Amniotic epithelial cell (primary cell): Measurements from ENCODE around the gene HMX1.

ENCODE experiments used
- DNase-seq: peaks from one replicate; pipeline ENCODE4 v3.0.0-alpha.2; 2010; ENCODE audit warnings: low read depth

The HMX1 gene

GRCh38 chr4:8838961-8839431 is 32.6 kb downstream of the HMX1 start:
- DNase-seq, result no peak

GRCh38 chr4:8838296-8838960 is 33.2 kb downstream of the HMX1 start:
- DNase-seq, result no peak

- DNase-seq, result no peak
These were observed 34.3 kb downstream of the HMX1 start for GRCh38 chr4:8837181-8837841.

GRCh38 chr4:8836664-8837171 is 34.9 kb downstream of the HMX1 start:
- DNase-seq, result no peak

GRCh38 chr4:8835521-8836365 is 35.9 kb downstream of the HMX1 start:
- no peak for DNase-seq

GRCh38 chr4:8834681-8835220 is 36.9 kb downstream of the HMX1 start:
- no peak for DNase-seq

GRCh38 chr4:8832113-8832915 is 39.3 kb downstream of the HMX1 start:
- no peak for DNase-seq

- DNase-seq, result no peak
These were observed 40.2 kb downstream of the HMX1 start for GRCh38 chr4:8831221-8832112.

- no peak for DNase-seq
These were observed 40.9 kb downstream of the HMX1 start for GRCh38 chr4:8830611-8831200.

- DNase-seq, result no peak
These were observed 41.6 kb downstream of the HMX1 start for GRCh38 chr4:8830056-8830455.

GRCh38 chr4:8829584-8829983 is 42.1 kb downstream of the HMX1 start:
- DNase-seq, result no peak

GRCh38 chr4:8828869-8829268 is 42.8 kb downstream of the HMX1 start:
- no peak for DNase-seq

- no peak for DNase-seq
These were observed 50.3 kb downstream of the HMX1 start for GRCh38 chr4:8821151-8821950.

- DNase-seq, result no peak
These were observed 51.2 kb downstream of the HMX1 start for GRCh38 chr4:8820178-8821102.

- DNase-seq, result no peak
These were observed 52.0 kb downstream of the HMX1 start for GRCh38 chr4:8819473-8820177.

GRCh38 chr4:8819019-8819418 is 52.6 kb downstream of the HMX1 start:
- no peak for DNase-seq

GRCh38 chr4:8818063-8818881 is 53.4 kb downstream of the HMX1 start:
- no peak for DNase-seq
